Astrocyte of the spinal cord (primary cell): ENCODE measurements around the gene HLA-DMB.

Experiments used
- DNase-seq: peaks from one replicate; pipeline ENCODE4 v3.0.0; 2011; ENCODE audit warnings: low read depth, low spot score
- H3K4me3 ChIP-seq: 2 replicates; pipeline ENCODE4 v1.5.1; 2011; ENCODE audit warnings: low read depth, mild to moderate bottlenecking, low read length, moderate library complexity
- CTCF ChIP-seq: IDR thresholded peaks from 2 replicates; pipeline ENCODE4 v1.5.1; 2012; ENCODE audit warnings: low read depth, mild to moderate bottlenecking, low read length, inconsistent platforms
- in situ Hi-C: cut with HindIII; loops from 2 replicates; pipeline ENCODE4 v1.10.0; 2017; ENCODE audit warnings: low sequenced_read_pairs

The HLA-DMB gene

GRCh38 chr6:32894085-32895005 is 46.5 kb downstream of the HLA-DMB start:
- no peak for TF ChIP-seq CTCF
- H3K4me3 ChIP-seq: peak overlapping the region; percentile 76
- DNase-seq: peak; percentile 93
- in situ Hi-C loops: no loop called here

- H3K4me3 ChIP-seq: no peak overlapping the region
- TF ChIP-seq CTCF: no peak
- DNase-seq: no peak
- in situ Hi-C loops: no loop called here
These were observed 50.0 kb downstream of the HLA-DMB start for GRCh38 chr6:32890831-32891230.

- in situ Hi-C loops: no loop called here
- TF ChIP-seq CTCF: no peak
- H3K4me3 ChIP-seq: no peak overlapping the region
- DNase-seq: no peak
These were observed 51.3 kb downstream of the HLA-DMB start for GRCh38 chr6:32889533-32889932.

- no peak for TF ChIP-seq CTCF
- in situ Hi-C loops: no loop called here
- no peak overlapping the region for H3K4me3 ChIP-seq
- no peak for DNase-seq
These were observed 52.3 kb downstream of the HLA-DMB start for GRCh38 chr6:32888576-32888975.

- in situ Hi-C loops: no loop called here
- no peak for TF ChIP-seq CTCF
- no peak overlapping the region for H3K4me3 ChIP-seq
- DNase-seq: no peak
These were observed 53.2 kb downstream of the HLA-DMB start for GRCh38 chr6:32887616-32888015.

- DNase-seq: peak; percentile 66
- TF ChIP-seq CTCF: no peak
- H3K4me3 ChIP-seq: no peak overlapping the region
- in situ Hi-C loops: no loop called here
These were observed 54.0 kb downstream of the HLA-DMB start for GRCh38 chr6:32886681-32887383.
